Left renal pelvis (tissue), 4 donors: ENCODE measurements around the gene TASP1. TPM values are rescaled to one million over a fixed set of nuclear protein-coding genes. Genes with fewer than 3 reads are reported as not detected.

ENCODE experiments used
- DNase-seq, 4 donors: peaks; one replicate each; pipeline ENCODE4 v3.0.0-alpha.2; 2013; ENCODE audit warnings: low read depth in 4 of 4, low spot score in 3 of 4
- polyA plus RNA-seq, 4 donors: library from polyadenylated mRNA; unstranded; fragments of 120-200 nt; gene quantifications; one replicate each; pipeline ENCODE4 v1.2.1, GENCODE V29; 2013; ENCODE audit not compliant: insufficient read length in 4 of 4

TASP1 gene
- polyA plus RNA-seq, 4 donors = 8.4 to 14.7 (median 14.4) TPM

- no peak for DNase-seq
These were observed 188.8 kb downstream of the TASP1 start for GRCh38 chr20:13449868-13450434.

GRCh38 chr20:13447385-13448180 is 191.1 kb downstream of the TASP1 start:
- DNase-seq = no peak

GRCh38 chr20:13443690-13444089 is 195.0 kb downstream of the TASP1 start:
- DNase-seq = no peak

GRCh38 chr20:13442986-13443385 is 195.7 kb downstream of the TASP1 start:
- DNase-seq = no peak

GRCh38 chr20:13441388-13441787 is 197.3 kb downstream of the TASP1 start:
- DNase-seq = no peak

GRCh38 chr20:13436530-13436929 is 202.2 kb downstream of the TASP1 start:
- DNase-seq = no peak

- no peak for DNase-seq
These were observed 206.6 kb downstream of the TASP1 start for GRCh38 chr20:13432126-13432525.

- DNase-seq = no peak
These were observed 208.3 kb downstream of the TASP1 start for GRCh38 chr20:13430346-13431002.

- no peak for DNase-seq
These were observed 210.0 kb downstream of the TASP1 start for GRCh38 chr20:13428684-13429083.

GRCh38 chr20:13426870-13427269 is 211.9 kb downstream of the TASP1 start:
- no peak for DNase-seq

GRCh38 chr20:13425381-13426135 is 213.2 kb downstream of the TASP1 start:
- DNase-seq = no peak

GRCh38 chr20:13424174-13424833 is 214.4 kb downstream of the TASP1 start:
- no peak for DNase-seq

GRCh38 chr20:13423472-13424173 is 215.1 kb downstream of the TASP1 start:
- DNase-seq = no peak

GRCh38 chr20:13422637-13423036 is 216.1 kb downstream of the TASP1 start:
- DNase-seq = no peak

- no peak for DNase-seq
These were observed 218.1 kb downstream of the TASP1 start for GRCh38 chr20:13420625-13421024.

- no peak for DNase-seq
These were observed 219.3 kb downstream of the TASP1 start for GRCh38 chr20:13419477-13419876.

GRCh38 chr20:13418263-13419229 is 220.2 kb downstream of the TASP1 start:
- no peak for DNase-seq

- no peak for DNase-seq
These were observed 222.2 kb downstream of the TASP1 start for GRCh38 chr20:13416531-13416930.
